Thymus (tissue), 14 donors: ENCODE measurements around the gene KRT6C. TPM values are rescaled to one million over a fixed set of nuclear protein-coding genes. Genes with fewer than 3 reads are reported as not detected.

Experiments used
- DNase-seq, 9 donors: peaks; one replicate each; pipeline ENCODE4 v3.0.0-alpha.2; 2013; ENCODE audit warnings: low spot score in 9 of 9, low read depth in 6 of 9, missing footprints in 1 of 9
- H3K27ac ChIP-seq, 2 donors: one replicate each; pipeline ENCODE4 v1.5.1; 2013; ENCODE audit warnings: control low read depth in 1 of 2, low read depth in 1 of 2, low read length in 1 of 2, mild to moderate bottlenecking in 1 of 2, moderate library complexity in 1 of 2
- H3K27me3 ChIP-seq, 2 donors: one replicate each; pipeline ENCODE4 v1.5.1; 2013; ENCODE audit warnings: low read length in 1 of 2; ENCODE audit not compliant: control insufficient read depth in 2 of 2, insufficient read depth in 1 of 2
- H3K36me3 ChIP-seq, 2 donors: one replicate each; pipeline ENCODE4 v1.5.1; 2013; ENCODE audit warnings: low read length in 1 of 2, mild to moderate bottlenecking in 1 of 2, moderate library complexity in 1 of 2; ENCODE audit not compliant: control insufficient read depth in 2 of 2, insufficient read depth in 2 of 2
- H3K4me1 ChIP-seq, 2 donors: one replicate each; pipeline ENCODE4 v1.5.1; 2013; ENCODE audit warnings: low read length in 2 of 2; ENCODE audit not compliant: control insufficient read depth in 2 of 2, insufficient read depth in 2 of 2
- H3K4me3 ChIP-seq, 2 donors: one replicate each; pipeline ENCODE4 v1.5.1; 2013; ENCODE audit warnings: low read length in 2 of 2, control low read depth in 1 of 2, mild to moderate bottlenecking in 1 of 2
- H3K9me3 ChIP-seq, 2 donors: one replicate each; pipeline ENCODE4 v1.5.1; 2013; ENCODE audit warnings: low read length in 1 of 2, mild to moderate bottlenecking in 1 of 2; ENCODE audit not compliant: control insufficient read depth in 2 of 2, insufficient read depth in 1 of 2
- WGBS: extraction: QIAGEN DNeasy Blood & Tissue Kit; methylation state at CpG from one replicate; pipeline ENCODE4 v1.1.7; 2013; 5-methylcytosine and 5-hydroxymethylcytosine counted together
- long read RNA-seq, 10 donors: transcript quantifications; one replicate each; lab custom pipeline, GENCODE V29; 2026
- polyA plus RNA-seq: library from polyadenylated mRNA; stranded (reverse); fragments of 200-250 nt; gene quantifications from one replicate; pipeline ENCODE4 v1.2.3, GENCODE V29; 2013
- total RNA-seq: library from RNA; stranded (reverse); fragments of 120-200 nt; gene quantifications from one replicate; pipeline ENCODE4 v1.2.4, GENCODE V29; 2013
- donor health status: healthy.

Gene KRT6C
- total RNA-seq (0.28 TPM), polyA plus RNA-seq (23.5 TPM)
- long read RNA-seq, donor 1, result 0 reads
- long read RNA-seq, donor 2, result 0 reads
- long read RNA-seq, donor 3, result 0 reads
- long read RNA-seq, donor 4, result 0 reads
- long read RNA-seq, donor 5, result 0 reads
- long read RNA-seq, donor 6, result 0 reads
- long read RNA-seq, donor 7, result 0 reads
- long read RNA-seq, donor 8, result 0 reads
- long read RNA-seq, donor 9, result 0 reads
- long read RNA-seq, donor 10, result 0 reads

DNA sequence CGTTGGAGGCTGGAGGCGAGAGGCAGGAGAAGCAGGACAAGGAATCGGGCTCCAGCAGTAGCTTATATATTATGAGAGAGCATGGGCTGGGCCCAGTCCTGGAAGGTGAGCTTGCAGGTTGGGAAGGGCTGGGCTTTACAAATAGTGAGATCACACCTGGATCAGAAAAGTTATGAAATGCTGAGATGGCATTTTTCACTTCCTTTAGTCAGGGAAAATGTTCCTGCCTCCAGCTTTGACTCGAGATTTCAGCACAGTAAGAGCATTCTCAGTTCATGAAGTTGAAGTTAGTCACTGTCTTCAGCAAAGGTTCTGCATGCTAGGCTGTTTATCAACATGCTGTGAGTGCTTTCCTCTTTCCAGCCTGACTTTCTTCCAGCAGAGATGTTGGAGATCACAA lies at the start of gene KRT6C:
Gene KRT6C, minus strand, starts transcription at position 38 of the 400 bp plus-strand sequence. CDS start 68 bp downstream, outside the sequence.
- 90% methylated on average over 4 of the region's 4 CpGs for WGBS
- no peaks in the 10 kb centered on the region for H3K27me3 ChIP-seq
- no peaks in the 10 kb centered on the region for H3K36me3 ChIP-seq
- no peak for DNase-seq
- H3K4me3 ChIP-seq, result no peak within 1 kb of the TSS
- H3K4me1 ChIP-seq, result no peaks in the 10 kb centered on the region
- H3K9me3 ChIP-seq, result no peaks in the 10 kb centered on the region
- no peak within 1 kb of the TSS for H3K27ac ChIP-seq

DNA sequence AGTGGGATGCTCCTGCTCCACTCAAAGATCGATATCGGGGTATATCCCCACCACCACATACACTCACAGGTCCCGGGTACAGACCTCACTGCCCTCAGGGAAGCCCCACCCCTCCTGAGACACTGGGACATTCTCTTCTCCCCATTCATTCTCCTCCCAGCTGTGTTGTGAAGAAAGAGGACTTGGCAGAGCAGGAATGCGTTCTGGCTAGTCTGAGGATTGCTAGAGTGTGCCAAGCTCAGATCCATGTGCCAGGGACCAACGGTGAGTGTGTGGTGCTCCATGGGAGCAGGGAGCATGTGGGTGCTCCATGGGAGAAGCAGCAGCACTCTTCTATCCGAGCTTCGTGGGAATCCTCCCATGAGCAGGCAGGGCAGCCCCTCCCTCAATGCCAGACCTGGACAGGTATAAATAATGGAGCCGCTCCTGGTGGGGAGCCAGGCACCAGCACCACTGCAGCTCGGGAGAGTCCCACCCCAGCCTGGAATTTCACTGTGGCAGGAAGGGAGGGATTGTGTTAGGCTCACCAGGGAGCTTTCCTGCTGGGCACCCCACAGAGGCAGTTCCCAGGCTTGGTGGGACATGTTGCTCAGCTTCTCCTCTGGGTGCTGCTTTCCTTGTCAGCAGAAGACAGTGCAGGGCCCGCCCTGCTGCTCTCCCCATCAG lies 48.9 kb upstream of the KRT6C start:
- DNase-seq, result no peak
- Histone ChIP-seq H3K9me3 (no peaks in the 10 kb centered on the region), H3K27me3 (peaks cover 0 to 3% of the 10 kb centered on the region in 2 donors), H3K27ac (peak overlapping the region; percentile 83 to 87), H3K4me1 (peaks cover 0 to 40% of the 10 kb centered on the region in 2 donors), H3K4me3 (no peak overlapping the region), H3K36me3 (peaks cover 0 to 2% of the 10 kb centered on the region in 2 donors)
- 87% methylated on average over 10 of the region's 10 CpGs for WGBS

DNA sequence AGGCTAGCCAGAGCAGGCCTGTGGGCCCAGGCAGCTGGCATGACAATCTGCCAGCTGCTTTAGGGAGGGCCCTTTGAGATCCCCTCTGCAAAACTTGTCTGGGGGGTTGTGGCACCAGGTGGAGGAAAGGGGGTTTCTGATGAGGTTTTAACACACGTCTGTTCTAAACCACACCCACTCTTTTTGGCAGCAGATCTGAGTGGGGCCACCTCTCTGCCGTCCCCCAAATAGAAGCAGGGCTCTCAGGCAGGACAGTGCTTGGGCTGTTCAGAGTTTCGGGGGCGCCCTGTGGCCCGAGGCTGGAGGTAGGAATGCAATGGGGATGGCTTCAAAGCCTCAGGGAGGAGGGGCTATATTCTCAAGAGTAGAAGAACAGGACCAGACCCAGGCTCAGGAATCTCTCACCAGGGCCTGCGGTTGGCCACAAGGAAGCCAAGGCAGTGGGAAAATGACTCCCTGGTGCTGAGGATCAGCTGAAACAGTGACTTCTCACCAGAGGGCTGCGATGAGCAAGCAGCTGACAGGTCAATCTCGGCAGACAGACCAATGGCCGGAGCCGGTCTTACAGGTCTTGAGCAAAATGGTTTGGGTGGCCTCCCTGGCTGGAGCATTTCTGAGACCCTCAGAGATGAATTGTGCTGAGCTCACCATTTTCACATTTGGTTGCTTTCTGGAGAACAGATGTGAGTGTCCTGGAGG lies 48.1 kb upstream of the KRT6C start:
- Histone ChIP-seq H3K27ac (peak overlapping the region; percentile 83 to 87), H3K9me3 (no peaks in the 10 kb centered on the region), H3K4me3 (no peak overlapping the region), H3K27me3 (peaks cover 0 to 3% of the 10 kb centered on the region in 2 donors), H3K36me3 (peaks cover 0 to 3% of the 10 kb centered on the region in 2 donors), H3K4me1 (peaks cover 0 to 40% of the 10 kb centered on the region in 2 donors)
- 63% methylated on average over 10 of the region's 10 CpGs for WGBS
- peak in 1 of 9 donors; percentile 19 for DNase-seq

DNA sequence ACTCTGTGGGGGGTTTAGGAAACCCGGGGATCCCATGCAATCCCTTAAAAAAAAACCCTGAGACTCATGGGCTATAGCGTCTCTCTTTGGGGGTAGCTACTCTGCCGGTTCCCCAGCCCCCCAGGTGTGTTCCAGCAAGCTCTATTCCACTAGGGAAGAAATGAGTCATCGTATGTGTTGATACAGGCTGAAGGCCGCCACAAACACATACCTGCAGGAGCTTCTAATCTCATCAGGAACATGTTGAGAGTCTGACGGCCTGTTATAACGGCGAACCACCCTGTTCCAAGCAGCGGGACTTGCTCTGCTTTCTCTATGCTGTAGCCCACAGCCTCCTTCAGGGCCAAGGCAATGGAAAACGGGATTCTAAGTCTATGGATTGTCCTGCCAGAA lies 47.6 kb upstream of the KRT6C start:
- no peaks in the 10 kb centered on the region for H3K9me3 ChIP-seq
- H3K27me3 ChIP-seq, result peaks cover 0 to 3% of the 10 kb centered on the region in 2 donors
- H3K27ac ChIP-seq, result peak overlapping the region; percentile 84 to 87
- DNase-seq, result peak in 1 of 9 donors; percentile 13
- H3K4me3 ChIP-seq, result no peak overlapping the region
- 84% methylated on average over 10 of the region's 10 CpGs for WGBS
- peaks cover 0 to 36% of the 10 kb centered on the region in 2 donors for H3K4me1 ChIP-seq
- H3K36me3 ChIP-seq, result peaks cover 0 to 3% of the 10 kb centered on the region in 2 donors

DNA sequence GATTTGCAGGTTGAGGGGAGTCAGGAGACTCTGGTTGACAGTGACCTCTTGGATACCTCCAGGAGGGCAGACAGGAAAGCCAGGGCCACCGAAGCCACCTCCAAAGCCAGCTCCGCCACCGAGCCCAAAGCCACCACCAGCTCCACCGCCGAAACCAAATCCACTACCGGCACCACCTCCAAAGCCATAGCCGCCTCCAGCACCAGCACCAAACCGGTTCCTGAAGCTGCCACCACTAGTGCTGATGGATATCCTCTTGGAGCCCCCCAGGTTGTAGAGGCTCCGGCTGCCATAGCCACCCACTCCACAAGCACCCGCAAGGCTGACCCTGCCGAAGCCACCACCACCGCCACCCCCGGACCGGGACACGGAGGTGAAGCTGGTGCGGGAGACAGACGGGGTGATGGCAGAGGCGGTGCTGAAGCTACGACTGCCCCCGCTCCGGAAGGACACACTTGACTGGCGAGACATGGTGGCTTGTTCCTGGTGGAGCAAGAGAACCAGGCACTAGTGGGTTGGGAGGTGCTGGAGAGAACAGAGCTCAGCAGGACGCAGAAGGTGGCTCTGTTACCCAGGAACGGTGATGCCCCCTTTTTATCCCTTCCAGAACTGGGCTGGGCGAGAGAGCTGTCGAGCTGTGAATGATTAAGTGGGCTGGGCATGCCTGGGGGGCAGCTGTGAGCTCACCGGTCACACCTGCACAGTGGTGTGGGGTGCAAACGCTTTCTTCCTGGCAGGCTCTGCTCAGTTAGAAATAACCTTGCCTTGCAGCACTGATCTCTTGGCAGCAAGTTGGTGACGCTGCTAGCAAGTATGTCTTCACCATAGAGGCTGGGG lies 46.4 kb upstream of the KRT6C start, which contains the start of gene KRT5:
Gene KRT5, minus strand, starts transcription at position 569 of the 837 bp plus-strand sequence. Its CDS starts 98 bp downstream, at position 471.
- 88% methylated on average over 29 of the region's 29 CpGs for WGBS
- peak within 1 kb of the TSS; percentile 84 to 87 for H3K27ac ChIP-seq

DNA sequence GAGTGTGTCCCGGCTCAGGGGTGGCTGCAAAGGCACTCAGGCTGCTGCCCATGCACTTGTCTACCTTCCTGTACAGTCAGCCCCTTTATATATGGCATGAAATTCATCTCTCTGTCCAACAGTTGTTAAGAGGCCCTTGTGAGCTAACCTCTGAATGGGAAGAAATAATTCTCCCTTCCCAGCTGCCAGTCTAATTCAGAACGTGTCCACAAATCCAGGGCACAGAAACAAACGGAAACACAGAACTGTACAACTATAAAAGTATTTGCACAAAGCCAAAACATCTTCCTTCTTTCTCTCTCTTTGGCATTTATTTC lies 45.7 kb upstream of the KRT6C start:
- Histone ChIP-seq H3K4me1 (peaks cover 0 to 23% of the 10 kb centered on the region in 2 donors), H3K27me3 (peaks cover 0 to under 1% of the 10 kb centered on the region in 2 donors), H3K36me3 (peaks cover 0 to 5% of the 10 kb centered on the region in 2 donors), H3K4me3 (peak overlapping the region; percentile 11 to 34), H3K9me3 (no peaks in the 10 kb centered on the region), H3K27ac (peak overlapping the region in 1 of 2 donors; percentile 60)
- 87% methylated on average over 3 of the region's 3 CpGs for WGBS
- DNase-seq, result no peak

More for the DNA sequence above, 46.4 kb upstream of the KRT6C start, which contains the start of gene KRT5:
- Histone ChIP-seq H3K27me3 (peaks cover 0 to 3% of the 10 kb centered on the region in 2 donors), H3K4me1 (peaks cover 0 to 26% of the 10 kb centered on the region in 2 donors), H3K9me3 (no peaks in the 10 kb centered on the region), H3K36me3 (peaks cover 0 to 5% of the 10 kb centered on the region in 2 donors), H3K4me3 (peak within 1 kb of the TSS; percentile 23 to 34)
- peak in 1 of 9 donors; percentile 30 for DNase-seq

DNA sequence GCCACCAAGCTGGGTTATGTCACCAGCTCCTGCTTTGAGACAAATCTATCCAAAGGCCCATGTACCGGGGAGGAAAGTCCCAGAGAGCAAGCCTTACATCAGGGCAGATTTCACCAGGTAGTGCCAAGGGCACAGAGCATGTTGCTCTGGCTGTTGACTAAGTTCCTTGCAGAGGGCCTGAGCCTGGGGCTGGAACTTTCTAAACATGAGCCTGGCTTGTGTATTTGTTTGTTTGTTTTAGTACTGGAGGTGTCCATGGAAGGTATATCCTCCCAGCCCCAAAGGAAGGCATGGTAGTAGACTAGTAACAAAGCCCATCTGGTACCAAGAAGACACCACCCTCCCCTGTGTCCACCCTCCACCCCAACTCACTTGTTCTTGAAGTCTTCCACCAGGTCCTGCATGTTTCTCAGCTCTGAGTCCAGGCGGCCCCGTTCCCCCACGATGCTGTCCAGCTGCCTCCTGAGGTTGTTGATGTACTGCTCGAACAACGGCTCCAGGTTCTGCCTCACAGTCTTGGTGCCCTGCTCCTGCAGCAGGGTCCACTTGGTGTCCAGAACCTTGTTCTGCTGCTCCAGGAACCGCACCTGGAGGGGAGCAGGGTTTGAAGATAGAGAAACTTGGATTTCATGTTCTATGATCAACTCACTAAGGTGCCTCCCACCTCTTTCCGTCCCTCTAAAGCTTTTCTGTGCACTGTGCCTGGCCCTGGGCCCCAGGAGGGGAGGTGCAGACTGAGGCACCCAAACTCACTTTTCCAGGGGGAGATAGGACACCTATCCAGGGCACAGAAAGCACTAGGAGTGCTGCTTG lies 45.2 kb upstream of the KRT6C start:
- peak overlapping the region; percentile 20 to 34 for H3K4me3 ChIP-seq
- peak overlapping the region in 1 of 2 donors; percentile 60 for H3K27ac ChIP-seq
- DNase-seq, result no peak
- peaks cover 0 to 5% of the 10 kb centered on the region in 2 donors for H3K36me3 ChIP-seq
- H3K27me3 ChIP-seq, result no peaks in the 10 kb centered on the region
- peaks cover 0 to 19% of the 10 kb centered on the region in 2 donors for H3K4me1 ChIP-seq
- WGBS, result 87% methylated on average over 8 of the region's 8 CpGs
- no peaks in the 10 kb centered on the region for H3K9me3 ChIP-seq

DNA sequence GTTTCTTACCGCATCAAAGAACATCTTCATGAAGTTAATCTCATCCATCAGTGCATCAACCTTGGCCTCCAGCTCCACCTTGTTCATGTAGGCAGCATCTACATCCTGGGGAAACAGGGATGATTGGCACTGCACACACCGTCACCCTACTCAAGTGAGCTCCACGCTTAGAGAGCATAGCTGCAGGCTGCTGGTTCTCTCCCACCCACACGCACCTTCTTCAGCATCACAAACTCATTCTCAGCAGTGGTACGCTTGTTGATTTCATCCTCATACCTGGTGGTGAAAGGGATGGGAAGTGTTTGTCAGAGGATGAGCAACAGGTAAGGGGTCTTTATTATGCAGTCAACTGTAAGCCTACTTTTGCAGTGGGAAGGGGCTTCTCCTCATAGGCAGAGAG lies 44.3 kb upstream of the KRT6C start:
- DNase-seq, result no peak
- peaks cover 0 to 16% of the 10 kb centered on the region in 2 donors for H3K4me1 ChIP-seq
- no peak overlapping the region for H3K27ac ChIP-seq
- WGBS, result 91% methylated on average over 5 of the region's 5 CpGs
- peaks cover 0 to 5% of the 10 kb centered on the region in 2 donors for H3K36me3 ChIP-seq
- no peaks in the 10 kb centered on the region for H3K9me3 ChIP-seq
- peak overlapping the region in 1 of 2 donors; percentile 34 for H3K4me3 ChIP-seq
- no peaks in the 10 kb centered on the region for H3K27me3 ChIP-seq
